ENCODE data around the gene RAB3D.

GRCh38 chr19:11273296-11273695 lies 66.2 kb downstream of the RAB3D start:
- TF ChIP-seq, protein P1, sequence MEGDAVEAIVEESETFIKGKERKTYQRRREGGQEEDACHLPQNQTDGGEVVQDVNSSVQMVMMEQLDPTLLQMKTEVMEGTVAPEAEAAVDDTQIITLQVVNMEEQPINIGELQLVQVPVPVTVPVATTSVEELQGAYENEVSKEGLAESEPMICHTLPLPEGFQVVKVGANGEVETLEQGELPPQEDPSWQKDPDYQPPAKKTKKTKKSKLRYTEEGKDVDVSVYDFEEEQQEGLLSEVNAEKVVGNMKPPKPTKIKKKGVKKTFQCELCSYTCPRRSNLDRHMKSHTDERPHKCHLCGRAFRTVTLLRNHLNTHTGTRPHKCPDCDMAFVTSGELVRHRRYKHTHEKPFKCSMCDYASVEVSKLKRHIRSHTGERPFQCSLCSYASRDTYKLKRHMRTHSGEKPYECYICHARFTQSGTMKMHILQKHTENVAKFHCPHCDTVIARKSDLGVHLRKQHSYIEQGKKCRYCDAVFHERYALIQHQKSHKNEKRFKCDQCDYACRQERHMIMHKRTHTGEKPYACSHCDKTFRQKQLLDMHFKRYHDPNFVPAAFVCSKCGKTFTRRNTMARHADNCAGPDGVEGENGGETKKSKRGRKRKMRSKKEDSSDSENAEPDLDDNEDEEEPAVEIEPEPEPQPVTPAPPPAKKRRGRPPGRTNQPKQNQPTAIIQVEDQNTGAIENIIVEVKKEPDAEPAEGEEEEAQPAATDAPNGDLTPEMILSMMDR (IDR thresholded peaks at IDR 0.05), result no peak
- TF ChIP-seq POLR2A (IDR thresholded peaks at IDR 0.05), result no peak
